Central memory CD4-positive, alpha-beta T cell (primary cell): ENCODE measurements around the gene COX8A.
"Not testable (repeated sequence)": the region's sequence is repeated elsewhere in the genome, so short reads cannot be mapped to it uniquely, and the experiment has no call there.

Experiments used
- DNase-seq: peaks from one replicate; pipeline ENCODE4 v3.0.0; 2022

The COX8A gene

GRCh38 chr11:63970902-63971301, 3.5 kb upstream of the COX8A start:
- no peak for DNase-seq

DNA sequence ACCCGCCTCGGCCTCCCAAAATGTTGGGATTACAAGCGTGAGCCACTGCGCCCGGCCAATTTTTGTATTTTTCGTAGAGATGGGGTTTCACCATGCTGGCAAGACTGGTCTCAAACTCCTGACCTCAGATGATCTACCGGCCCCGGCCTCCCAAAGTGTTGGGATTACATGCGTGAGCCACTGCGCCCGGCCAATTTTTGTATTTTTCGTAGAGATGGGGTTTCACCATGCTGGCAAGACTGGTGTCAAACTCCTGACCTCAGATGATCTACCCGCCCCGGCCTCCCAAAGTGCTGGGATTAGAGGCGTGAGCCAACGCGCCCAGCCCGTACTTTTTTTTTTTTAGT, 535 bp upstream of the COX8A start:
- DNase-seq: not testable (repeated sequence)

DNA sequence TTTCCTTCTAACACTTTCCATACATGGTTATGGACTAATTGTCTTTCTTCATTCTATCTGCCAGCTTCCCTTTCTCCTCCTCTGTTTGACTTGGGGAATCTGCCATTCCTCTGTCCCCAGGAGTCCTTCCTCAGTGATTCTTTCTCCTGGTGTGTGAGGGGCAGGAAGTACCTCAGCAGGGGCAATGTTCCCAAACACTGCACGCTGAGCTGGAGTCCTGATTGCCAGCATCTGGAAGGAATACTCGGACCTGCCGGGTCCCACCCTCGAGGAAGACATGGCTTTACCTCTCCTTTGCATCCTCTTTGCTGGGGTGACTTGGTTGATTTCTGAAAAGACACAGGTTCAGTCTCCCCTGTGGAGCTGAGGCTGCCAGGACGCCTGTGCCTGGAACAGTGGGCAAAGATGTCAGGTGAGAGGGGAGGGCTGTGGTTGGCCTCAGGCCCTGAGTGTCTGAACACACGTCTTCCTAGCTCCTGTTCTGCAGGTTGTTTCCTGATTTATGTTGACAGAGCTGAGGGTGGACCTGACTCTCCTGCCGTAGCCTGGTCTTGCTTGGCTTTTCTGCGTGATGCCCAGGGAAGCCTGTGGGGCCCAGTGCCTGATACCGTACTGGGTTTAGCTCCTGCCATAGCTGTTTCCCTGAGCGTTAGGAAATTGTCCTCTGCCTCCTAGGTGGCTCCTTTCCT, 4.3 kb downstream of the COX8A start:
- DNase-seq: no peak

- DNase-seq: no peak
These were observed 5.0 kb downstream of the COX8A start for GRCh38 chr11:63979426-63979825.

DNA sequence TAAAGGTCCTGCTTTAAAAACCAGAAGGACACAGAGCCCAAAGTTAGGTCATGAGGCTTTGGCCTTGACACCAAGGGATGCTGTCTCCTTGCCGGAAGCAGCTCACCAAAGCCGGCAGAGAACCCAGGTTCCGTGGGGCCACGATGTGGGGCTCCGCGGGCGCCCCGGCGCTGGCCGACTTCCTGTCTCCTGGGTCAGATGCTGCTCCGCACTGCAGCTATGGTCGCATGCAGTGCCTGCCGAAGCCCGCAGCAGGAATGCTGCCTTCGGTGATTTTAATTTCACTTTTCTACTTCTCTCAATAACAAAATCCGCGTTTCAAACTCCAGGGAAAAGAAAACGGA, 11.4 kb downstream of the COX8A start:
- DNase-seq: peak; percentile 71

DNA sequence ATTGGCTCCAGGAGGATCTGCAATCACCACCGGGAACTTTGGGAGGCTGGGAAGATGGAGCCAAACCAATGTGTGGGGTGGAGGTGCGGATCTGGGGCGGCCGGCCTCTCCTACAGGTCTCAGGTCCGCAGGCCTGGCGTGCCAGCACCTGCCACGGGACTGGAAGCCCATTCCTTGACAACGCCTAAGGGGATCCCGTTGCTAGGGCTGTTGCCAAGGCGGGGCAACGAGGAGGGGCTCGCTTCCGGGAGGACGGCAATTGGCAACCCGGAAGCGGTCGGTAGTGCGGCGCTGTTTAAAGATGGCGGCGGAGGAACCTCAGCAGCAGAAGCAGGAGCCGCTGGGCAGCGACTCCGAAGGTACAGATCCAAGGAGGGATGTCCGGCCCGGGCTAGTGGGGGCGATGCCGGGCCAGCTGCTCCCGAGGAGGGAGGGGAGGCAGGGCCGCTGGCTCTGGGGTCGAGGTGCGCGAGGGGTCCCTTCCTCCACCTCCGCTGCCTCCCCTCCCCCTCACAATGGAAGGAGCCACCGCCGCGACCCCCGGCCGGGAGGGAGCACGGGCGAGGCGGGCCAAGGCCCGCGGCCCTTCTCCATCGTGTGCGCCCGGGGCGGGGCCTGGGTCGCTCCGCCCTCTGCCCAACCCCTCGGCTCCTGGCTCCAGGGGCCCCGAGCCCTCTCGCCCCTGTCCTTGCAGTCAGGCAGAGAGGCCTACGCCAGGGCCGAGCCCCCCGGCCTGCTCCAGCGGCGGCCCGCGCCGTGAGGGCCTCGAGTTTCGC, 11.9 kb downstream of the COX8A start, which contains the start of gene OTUB1:
OTUB1 (plus strand) TSS at position 283 of the 776 bp plus-strand sequence; CDS start at position 302, 19 bp downstream.
- peak; percentile 84 for DNase-seq

- no peak for DNase-seq
These were observed 12.6 kb downstream of the COX8A start for GRCh38 chr11:63986932-63987513.

- DNase-seq: no peak
These were observed 17.1 kb downstream of the COX8A start for GRCh38 chr11:63991558-63991957.

DNA sequence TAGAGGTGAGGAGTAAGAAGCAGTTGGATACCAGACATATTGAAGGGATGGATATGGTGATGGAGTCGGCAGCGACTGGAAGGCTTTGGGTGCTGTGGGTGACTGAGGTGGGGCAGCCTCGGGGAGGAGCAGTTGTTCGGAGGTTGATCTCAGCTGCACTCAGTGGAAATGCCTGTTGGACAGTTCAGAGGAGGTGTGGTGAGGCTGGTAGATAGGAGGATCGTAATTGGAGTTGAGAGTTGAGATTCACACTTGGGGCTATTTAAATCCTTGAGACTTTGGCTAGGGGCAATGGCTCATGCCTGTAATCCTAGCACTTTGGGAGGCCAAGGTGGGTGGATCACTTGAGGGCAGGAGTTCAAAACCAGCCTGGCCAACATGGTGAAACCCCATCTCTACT, 18.7 kb downstream of the COX8A start:
- no peak for DNase-seq

DNA sequence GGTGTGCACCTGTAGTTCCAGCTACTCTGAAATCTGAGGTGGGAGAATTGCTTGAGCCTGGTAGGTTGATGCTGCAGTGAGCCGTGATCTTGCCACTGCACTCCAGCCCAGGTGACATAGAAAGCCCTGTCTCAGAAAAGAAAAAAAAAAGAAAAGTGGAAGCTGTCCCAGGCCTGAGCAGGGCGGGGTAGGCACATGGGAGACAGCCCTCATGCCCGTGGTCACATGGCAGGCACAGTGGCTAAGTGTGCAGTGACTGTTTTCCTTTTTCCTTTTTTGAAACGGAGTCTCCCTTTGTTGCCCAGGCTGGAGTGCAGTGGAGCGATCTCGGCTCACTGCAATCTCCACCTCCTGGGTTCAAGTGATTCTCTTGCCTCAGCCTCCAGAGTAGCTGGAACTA, 19.6 kb downstream of the COX8A start:
- no peak for DNase-seq

GRCh38 chr11:63996512-63996911, 22.1 kb downstream of the COX8A start:
- DNase-seq: no peak

DNA sequence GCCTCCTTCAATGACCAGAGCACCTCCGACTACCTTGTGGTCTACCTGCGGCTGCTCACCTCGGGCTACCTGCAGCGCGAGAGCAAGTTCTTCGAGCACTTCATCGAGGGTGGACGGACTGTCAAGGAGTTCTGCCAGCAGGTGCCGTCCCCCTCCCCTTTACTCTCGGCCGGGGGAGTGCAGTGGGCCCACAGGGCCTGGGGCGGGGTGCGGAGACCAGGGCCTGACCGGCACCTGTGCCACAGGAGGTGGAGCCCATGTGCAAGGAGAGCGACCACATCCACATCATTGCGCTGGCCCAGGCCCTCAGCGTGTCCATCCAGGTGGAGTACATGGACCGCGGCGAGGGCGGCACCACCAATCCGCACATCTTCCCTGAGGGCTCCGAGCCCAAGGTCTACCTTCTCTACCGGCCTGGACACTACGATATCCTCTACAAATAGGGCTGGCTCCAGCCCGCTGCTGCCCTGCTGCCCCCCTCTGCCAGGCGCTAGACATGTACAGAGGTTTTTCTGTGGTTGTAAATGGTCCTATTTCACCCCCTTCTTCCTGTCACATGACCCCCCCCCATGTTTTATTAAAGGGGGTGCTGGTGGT, 22.8 kb downstream of the COX8A start:
- no peak for DNase-seq

DNA sequence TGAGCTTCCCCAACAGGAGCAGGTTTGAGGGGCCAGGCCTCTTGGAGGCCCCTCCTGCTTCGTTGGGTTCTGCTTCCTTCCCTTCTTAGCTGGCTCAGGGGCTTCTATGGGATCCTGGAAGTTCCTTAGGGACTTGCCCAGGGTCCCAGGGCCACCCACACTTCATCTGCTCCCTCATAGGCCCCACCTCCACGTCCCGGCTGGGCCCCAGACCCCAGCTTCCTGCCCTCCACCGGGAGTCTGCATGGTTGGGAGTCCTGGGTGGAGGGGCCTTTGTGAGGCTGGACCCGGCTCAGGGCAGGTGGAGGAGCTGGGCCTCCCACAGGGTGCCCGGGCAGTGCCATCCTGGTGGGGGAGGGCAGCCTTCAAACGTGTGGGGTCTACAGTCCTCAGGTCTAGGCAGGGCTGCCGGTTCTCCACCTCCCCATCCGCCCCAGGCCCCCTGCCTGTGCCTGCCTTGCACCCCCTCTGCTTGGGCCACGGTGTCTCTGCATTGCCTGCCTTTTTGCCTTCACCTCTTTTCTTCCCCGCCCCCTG, 23.4 kb downstream of the COX8A start:
- DNase-seq: no peak

- no peak for DNase-seq
These were observed 24.3 kb downstream of the COX8A start for GRCh38 chr11:63998558-63999348.

DNA sequence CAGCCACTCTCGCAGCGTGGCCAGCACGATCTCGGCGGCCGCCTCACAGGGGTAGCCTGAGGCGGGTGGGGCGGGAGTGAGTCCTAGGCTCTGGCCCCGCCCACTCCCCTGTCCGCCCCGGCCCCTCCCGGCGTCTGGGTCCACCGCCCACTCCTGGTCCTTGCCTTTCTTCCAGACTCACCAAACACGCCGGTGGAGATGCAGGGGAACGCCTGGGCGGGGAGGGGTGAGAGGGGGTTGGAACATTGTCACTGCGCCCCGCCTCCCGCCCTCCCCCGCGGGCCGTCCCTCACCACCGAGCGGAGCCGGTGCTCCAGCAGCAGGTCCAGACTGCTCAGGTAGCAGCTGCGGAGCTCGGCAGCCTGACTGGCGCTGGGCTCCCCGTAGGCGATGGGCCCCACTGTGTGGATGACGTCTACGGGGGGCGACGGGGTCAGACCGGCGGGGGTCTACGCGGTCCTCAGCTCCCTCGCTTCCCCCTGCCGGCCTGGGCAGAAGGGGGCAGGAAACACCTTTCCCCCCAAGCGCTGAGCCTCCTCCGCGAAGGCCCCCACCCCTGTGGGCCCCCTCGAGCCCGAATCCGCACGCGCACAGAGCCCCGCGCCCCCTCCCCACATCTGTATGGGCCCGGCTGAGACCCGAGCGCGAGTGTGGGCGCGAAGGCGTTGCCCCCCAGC, 25.1 kb downstream of the COX8A start:
- peak; percentile 48 for DNase-seq

DNA sequence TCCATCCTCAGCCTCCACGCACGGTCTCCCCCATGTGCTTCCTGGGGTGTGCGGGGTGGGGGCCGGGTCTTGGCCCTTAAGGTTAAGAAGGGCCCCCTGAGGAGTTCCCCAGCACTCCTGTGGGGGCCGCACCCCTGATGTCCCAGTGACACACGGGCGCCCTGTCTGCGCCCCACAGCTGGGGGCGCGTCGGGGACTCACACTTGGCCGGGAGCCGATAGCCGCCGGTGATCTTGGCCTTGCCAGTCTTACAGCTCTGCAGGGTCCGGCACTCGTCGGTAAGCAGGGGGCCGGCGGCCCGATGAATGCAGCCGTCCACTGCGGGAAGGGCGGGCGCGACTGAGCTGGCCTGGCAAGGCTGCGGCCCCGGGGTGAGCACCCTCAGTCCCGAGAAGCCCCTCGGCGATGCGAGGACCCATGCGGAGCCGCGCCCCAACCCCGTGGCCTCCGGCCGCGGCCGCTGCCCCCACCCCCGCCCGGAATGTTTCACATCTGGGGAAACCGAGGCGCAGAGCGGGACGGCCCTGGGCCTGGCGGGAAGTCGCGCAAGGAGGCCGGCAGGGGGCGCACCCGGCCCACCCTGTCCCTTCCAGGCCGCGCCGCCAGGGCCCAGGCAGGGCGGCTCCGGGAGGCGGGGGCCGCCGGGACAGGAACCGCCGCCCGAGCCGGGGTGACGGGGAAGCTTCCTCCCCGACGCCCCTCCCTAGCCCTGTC, 25.8 kb downstream of the COX8A start:
- DNase-seq: peak; percentile 74

DNA sequence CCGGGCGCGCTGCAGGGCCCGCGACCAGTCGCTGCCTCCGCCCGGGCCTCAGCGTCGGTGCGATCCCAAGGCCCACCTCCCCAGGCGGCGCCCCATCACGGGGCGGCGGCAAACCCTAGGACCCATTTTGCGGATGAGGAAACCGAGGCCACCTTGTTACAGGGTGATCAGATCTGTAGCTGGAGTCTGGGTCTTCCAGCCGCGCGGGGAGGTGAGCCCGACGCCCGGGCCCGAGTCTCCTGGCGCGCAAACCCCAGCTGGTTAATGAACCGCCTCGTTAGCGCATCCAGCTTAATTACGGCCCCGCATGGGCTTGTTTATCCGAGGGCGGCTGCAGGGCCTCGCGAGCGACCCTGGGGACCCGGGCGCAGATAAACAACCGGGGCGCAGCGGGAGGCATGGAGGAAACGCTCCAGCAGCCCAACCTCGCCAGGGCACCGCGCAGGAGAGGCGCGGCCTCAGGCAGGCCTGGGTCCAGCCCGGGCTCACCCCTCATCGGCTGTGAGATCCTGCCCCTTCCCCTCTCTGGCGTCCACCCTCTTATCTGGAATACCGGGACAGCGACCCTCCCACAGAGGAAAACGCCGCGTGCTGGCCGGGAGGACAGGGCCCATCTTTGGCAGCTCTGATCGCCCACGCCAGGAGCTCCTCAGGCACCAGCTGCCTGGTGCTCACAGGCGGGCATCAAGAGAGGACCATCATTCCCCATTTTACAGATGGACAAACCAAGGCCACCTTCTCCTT, 26.5 kb downstream of the COX8A start:
- no peak for DNase-seq

DNA sequence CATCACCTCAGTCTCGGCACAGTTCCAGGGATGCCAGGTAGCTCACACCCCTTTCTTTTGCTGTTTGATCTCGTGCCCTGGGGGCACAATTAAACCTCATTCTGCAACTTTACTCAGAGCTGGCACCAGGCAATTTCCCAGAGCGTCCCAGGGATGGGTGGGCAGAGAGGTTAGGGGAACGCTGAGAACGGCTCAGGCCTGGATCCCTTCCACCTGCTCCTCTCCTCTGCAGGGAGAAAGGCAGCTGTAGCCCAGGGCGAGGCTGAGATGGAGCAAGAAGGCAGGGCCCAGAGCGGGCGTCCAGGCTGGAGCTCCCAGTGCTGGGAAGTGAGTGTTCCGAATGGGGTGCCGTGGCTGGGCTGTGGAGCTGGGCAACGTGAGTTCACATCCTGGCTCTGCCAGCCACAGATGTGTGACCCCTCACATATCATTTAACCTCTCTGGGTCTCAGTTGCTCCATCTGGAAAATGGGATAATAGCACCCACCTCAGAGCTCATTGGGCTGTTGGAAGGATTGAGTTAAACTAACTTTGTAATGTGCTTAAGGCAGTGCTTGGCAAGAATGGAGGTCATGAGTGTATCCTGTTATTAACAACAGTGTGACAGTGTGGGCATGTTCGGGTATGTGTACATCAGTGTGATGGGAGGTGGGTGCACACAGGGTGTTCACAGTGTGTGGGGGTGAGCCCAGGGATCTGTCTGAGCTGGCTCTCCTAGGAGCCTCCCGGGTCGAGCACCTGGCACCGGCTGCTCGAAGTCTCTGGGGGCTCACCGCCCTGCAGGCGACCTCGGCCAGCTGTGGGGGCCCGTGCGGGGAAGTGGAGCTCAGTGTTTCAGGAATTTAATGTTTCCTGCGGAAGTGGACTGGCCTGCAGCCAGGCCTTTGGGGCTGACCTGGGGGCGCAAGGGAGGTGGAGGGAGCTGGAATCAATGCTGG, 27.3 kb downstream of the COX8A start:
- no peak for DNase-seq

GRCh38 chr11:64003807-64004589, 29.6 kb downstream of the COX8A start:
- no peak for DNase-seq
